Measurements from ENCODE around the gene DPH6. TPM values are rescaled to one million over a fixed set of nuclear protein-coding genes. Genes with fewer than 3 reads are reported as not detected.

DPH6 gene
- total RNA-seq, 1 experiment from 2014 or later, result 20.3 TPM

- H3K27ac Mint-ChIP-seq (ENCODE audit: low read depth, unreplicated experiment), result no peak overlapping the region
- no peak for TF ChIP-seq CTCF (IDR thresholded peaks at IDR 0.05; ENCODE audit: unreplicated experiment)
- H3K4me3 Mint-ChIP-seq (ENCODE audit: unreplicated experiment), result no peak overlapping the region
- peaks cover 6% of the 10 kb centered on the region for H3K4me1 Mint-ChIP-seq (ENCODE audit: insufficient read depth, unreplicated experiment)
- CTCF ChIA-PET, result interaction anchor here (0.7 to 1.2 kb wide), 3 partner anchors 10 to 385 kb away, joined by 3 to 4 read pairs (median 3); no protein-coding TSS in a partner anchor
- BruUV-seq (replicated peaks), result no TSS peak
- no peaks in the 10 kb centered on the region for H3K36me3 Mint-ChIP-seq (ENCODE audit: insufficient read depth, unreplicated experiment)
- DNase-seq (ENCODE audit: unreplicated experiment), result no peak
- POLR2A ChIA-PET, result no interaction called here
- no peaks in the 10 kb centered on the region for H3K27me3 Mint-ChIP-seq (ENCODE audit: insufficient read depth, unreplicated experiment)
- intact Hi-C loops (cut with micrococcal nuclease), result loop anchor here (5.0 to 10.0 kb wide), 3 partner anchors 227 to 1620 kb away; no protein-coding TSS in a partner anchor
- no peaks in the 10 kb centered on the region for H3K9me3 Mint-ChIP-seq (ENCODE audit: unreplicated experiment)
These were observed 31.2 kb downstream of the DPH6 start for GRCh38 chr15:35514759-35515158.

- H3K4me1 Mint-ChIP-seq (ENCODE audit: insufficient read depth, unreplicated experiment), result peaks cover 5% of the 10 kb centered on the region
These were observed 37.9 kb downstream of the DPH6 start for GRCh38 chr15:35507932-35508638.

GRCh38 chr15:35506272-35506870, 39.6 kb downstream of the DPH6 start:
- POLR2A ChIA-PET, result no interaction called here
- no peaks in the 10 kb centered on the region for H3K27me3 Mint-ChIP-seq (ENCODE audit: insufficient read depth, unreplicated experiment)
- H3K9me3 Mint-ChIP-seq (ENCODE audit: unreplicated experiment), result no peaks in the 10 kb centered on the region
- peaks cover 5% of the 10 kb centered on the region for H3K4me1 Mint-ChIP-seq (ENCODE audit: insufficient read depth, unreplicated experiment)
- TF ChIP-seq CTCF (IDR thresholded peaks at IDR 0.05; ENCODE audit: unreplicated experiment), result no peak
- BruUV-seq (replicated peaks), result no TSS peak
- DNase-seq (ENCODE audit: unreplicated experiment), result no peak
- no peaks in the 10 kb centered on the region for H3K36me3 Mint-ChIP-seq (ENCODE audit: insufficient read depth, unreplicated experiment)
- CTCF ChIA-PET, result no interaction called here
- intact Hi-C loops (cut with micrococcal nuclease), result no loop called here
- H3K4me3 Mint-ChIP-seq (ENCODE audit: unreplicated experiment), result no peak overlapping the region
- H3K27ac Mint-ChIP-seq (ENCODE audit: low read depth, unreplicated experiment), result no peak overlapping the region

More at GRCh38 chr15:35507932-35508638, 37.9 kb downstream of the DPH6 start:
- H3K27me3 Mint-ChIP-seq (ENCODE audit: insufficient read depth, unreplicated experiment), result no peaks in the 10 kb centered on the region
- intact Hi-C loops (cut with micrococcal nuclease), result no loop called here
- ChIA-PET CTCF (interaction anchor here (0.6 to 1.0 kb wide), 2 partner anchors 225 to 244 kb away, joined by 3 read pairs; no protein-coding TSS in a partner anchor), POLR2A (interaction anchor here (0.7 to 1.0 kb wide), 2 partner anchors 59 to 118 kb away, joined by 3 read pairs; no protein-coding TSS in a partner anchor)
- H3K9me3 Mint-ChIP-seq (ENCODE audit: unreplicated experiment), result no peaks in the 10 kb centered on the region
- no peaks in the 10 kb centered on the region for H3K36me3 Mint-ChIP-seq (ENCODE audit: insufficient read depth, unreplicated experiment)
- H3K27ac Mint-ChIP-seq (ENCODE audit: low read depth, unreplicated experiment), result peak overlapping the region; percentile 89
- no peak for TF ChIP-seq CTCF (IDR thresholded peaks at IDR 0.05; ENCODE audit: unreplicated experiment)
- no TSS peak for BruUV-seq (replicated peaks)
- H3K4me3 Mint-ChIP-seq (ENCODE audit: unreplicated experiment), result no peak overlapping the region
- DNase-seq (ENCODE audit: unreplicated experiment), result peak; percentile 0

GRCh38 chr15:35505809-35506208, 40.2 kb downstream of the DPH6 start:
- H3K9me3 Mint-ChIP-seq (ENCODE audit: unreplicated experiment), result no peaks in the 10 kb centered on the region
- BruUV-seq (replicated peaks), result no TSS peak
- no peaks in the 10 kb centered on the region for H3K27me3 Mint-ChIP-seq (ENCODE audit: insufficient read depth, unreplicated experiment)
- H3K4me3 Mint-ChIP-seq (ENCODE audit: unreplicated experiment), result no peak overlapping the region
- intact Hi-C loops (cut with micrococcal nuclease), result no loop called here
- CTCF ChIA-PET, result interaction anchor here (0.6 kb wide), 1 partner anchor 30 kb away, joined by 3 read pairs; no protein-coding TSS in a partner anchor
- DNase-seq (ENCODE audit: unreplicated experiment), result no peak
- no peak overlapping the region for H3K27ac Mint-ChIP-seq (ENCODE audit: low read depth, unreplicated experiment)
- H3K36me3 Mint-ChIP-seq (ENCODE audit: insufficient read depth, unreplicated experiment), result no peaks in the 10 kb centered on the region
- H3K4me1 Mint-ChIP-seq (ENCODE audit: insufficient read depth, unreplicated experiment), result peaks cover 5% of the 10 kb centered on the region
- TF ChIP-seq CTCF (IDR thresholded peaks at IDR 0.05; ENCODE audit: unreplicated experiment), result no peak
- POLR2A ChIA-PET, result no interaction called here

Measured in MCF 10A (cell line).